GM18499 (cell line): Measurements from ENCODE around the gene A4GALT.
"Not testable (repeated sequence)": the region's sequence is repeated elsewhere in the genome, so short reads cannot be mapped to it uniquely, and the experiment has no call there.

Experiments used
- ATAC-seq: cut with Tn5 transposase; IDR thresholded peaks from one replicate; pipeline ENCODE4 v1.9.1; 2021; ENCODE audit warnings: moderate number of reproducible peaks; ENCODE audit not compliant: insufficient read depth, unreplicated experiment

A4GALT gene, protein sequence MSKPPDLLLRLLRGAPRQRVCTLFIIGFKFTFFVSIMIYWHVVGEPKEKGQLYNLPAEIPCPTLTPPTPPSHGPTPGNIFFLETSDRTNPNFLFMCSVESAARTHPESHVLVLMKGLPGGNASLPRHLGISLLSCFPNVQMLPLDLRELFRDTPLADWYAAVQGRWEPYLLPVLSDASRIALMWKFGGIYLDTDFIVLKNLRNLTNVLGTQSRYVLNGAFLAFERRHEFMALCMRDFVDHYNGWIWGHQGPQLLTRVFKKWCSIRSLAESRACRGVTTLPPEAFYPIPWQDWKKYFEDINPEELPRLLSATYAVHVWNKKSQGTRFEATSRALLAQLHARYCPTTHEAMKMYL

DNA sequence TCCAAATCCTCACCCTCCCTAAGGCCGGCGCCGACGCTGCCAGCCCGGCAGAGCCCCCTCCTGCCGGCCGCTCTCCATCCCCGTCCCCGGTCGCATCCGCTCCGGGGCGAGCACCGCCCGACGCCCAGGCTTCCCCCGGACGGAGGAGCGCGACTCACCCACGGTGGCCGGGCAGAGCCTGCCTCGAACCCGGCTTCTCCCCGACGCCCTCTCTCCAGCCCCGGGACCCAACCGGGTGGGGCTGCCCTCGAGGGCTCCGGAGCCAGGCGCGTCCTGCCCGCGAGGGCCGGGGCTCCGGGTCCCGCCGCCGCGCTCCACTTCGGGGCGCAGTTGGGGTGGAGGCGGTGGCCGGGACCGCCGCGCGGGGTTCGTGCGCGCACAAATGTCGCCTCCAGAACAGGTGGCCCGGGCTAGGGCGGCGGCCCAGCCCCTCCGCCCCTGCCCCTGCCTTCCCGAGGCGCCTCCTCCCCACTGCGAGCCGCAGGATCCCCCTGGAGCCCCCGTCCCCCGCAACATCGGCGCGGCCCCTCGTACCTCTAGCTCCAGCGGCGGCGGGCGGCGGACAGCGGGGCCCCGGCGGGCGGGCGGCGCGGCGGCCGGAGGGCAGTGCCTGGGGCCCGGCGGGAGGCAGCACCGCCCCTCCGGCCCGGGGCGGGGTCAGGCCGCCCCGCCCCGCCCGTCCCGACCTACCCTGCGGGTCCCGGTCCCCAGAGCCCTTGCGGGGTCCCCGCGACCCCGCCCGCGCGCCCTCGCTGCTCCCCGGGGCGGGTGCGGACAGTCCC lies at the start of gene A4GALT:
TSS of gene A4GALT (minus strand) at position 608 of the 782 bp plus-strand sequence. CDS start 26,919 bp downstream, outside the sequence.
- ATAC-seq, result no peak

DNA sequence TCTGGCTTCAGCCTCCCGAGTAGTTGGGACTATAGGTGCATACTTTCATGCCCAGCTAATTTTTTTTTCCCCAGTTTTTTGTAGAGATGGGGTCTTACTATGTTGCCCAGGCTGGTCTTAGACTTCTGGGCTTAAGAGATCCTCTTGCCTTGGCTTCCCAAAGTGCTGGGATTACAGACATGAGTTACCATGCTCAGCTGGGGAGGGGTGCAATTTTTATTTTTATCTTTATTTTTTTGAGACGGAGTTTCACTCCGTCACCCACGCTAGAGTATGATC lies 49.7 kb upstream of the A4GALT start:
- ATAC-seq, result no peak

DNA sequence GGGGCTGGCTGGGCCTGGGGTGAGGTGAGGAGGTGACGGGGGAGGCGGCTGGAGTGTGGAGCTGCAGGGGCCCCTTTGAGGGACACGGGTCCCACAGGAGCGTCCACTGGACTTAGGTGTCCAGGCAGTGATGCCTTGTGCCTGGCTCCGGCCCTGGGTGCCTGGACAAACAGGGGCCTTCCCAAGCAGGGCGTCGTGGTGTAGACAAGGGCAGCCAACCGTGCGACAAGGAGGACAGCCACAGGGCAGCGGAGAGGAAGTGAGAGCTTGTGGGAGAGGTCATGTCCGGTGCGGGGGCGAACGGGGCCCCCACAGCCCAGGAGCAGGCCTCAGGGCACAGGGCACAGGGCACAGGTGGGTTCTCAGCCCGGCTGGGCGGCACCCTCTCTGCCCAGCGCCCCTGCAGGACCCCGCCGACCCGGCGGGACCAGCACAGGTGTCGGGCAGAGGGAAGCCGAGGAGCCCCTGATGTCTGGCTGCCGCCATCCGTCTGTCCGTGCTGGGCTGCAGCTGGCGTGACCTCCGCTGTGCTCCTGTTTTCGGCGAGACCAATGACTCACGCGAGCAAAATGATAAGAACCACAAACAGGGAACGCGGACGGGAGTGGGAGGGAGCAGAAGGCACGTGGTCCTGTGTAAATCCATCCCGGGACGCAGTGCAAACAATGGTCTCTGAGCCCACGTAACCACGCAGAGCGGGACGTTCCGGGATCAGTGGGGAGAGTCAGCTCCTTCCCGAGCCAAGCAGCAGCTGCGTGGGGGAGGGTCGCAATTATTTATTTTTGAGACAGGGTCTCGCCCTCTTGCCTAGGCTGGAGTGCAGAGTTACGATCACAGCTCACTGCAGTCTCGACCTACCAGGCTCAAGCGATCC lies 49.1 kb upstream of the A4GALT start:
- ATAC-seq, result no peak

DNA sequence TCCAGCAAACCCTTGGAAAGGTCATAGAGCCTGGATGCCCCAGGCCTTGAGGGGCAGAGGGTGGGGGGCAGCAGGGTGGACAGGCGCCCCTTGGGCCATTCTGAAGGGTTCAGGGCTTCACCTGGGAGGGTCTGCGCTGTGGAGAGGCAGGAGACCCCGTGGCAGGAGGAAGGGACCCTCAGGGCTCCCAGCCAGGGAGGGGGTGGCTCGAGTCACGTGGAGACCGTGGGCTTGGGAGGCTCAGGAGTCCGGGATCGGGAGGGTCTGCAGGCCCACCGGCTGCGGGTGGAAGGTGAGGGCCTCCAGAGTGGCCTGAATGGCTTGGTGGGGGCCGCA lies 48.5 kb upstream of the A4GALT start:
- ATAC-seq, result no peak

DNA sequence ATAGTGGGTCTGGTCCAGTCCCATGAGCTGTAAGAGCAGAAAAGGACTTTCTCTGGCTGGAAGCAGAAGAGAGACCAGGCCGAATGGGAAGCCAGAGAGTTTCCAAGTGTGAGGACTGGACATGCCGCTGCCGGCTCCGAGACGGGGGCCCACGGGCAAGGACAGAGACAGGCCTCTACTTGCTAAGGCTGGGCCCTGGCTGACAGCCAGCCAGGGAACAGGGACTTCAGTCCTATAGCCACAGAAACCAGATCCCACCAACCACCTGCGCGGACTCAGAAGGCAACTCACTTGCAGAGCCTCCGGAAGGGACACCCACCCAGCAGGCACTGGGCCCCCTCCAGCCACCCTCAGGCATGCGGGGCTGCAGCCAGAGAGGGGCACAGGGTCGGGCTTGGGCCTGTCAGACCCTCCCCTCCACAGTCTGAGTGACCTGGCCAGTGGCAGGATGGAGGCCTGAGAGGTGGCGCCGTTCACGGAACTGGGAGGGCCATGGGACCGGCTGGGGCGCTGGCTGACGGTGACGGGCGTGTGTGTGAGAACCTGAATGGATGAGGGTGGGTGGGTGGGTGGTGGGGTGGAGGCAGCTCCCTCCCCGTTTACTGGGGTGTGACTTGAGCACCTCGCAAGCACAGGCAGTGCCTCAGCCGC lies 47.8 kb upstream of the A4GALT start:
- no peak for ATAC-seq

DNA sequence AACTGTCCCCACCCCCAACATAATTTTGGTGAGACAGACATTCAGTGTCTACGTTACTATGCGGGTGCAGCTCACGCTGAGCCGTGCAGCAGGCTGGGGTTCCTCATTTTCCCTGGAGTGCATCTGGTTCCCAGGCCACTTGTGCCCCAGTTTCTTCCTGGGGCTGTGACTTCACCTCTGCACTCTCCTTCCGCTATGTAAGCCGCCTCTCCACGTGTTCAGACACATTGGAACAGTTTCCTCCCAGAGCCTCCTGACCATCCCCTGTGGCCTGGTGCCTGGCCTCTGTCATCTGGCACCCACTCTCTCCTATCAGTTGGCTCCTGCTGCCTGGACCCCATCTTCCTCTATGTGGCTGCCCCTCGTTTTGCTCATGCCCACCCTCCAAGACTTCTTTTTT lies 46.2 kb upstream of the A4GALT start:
- no peak for ATAC-seq

DNA sequence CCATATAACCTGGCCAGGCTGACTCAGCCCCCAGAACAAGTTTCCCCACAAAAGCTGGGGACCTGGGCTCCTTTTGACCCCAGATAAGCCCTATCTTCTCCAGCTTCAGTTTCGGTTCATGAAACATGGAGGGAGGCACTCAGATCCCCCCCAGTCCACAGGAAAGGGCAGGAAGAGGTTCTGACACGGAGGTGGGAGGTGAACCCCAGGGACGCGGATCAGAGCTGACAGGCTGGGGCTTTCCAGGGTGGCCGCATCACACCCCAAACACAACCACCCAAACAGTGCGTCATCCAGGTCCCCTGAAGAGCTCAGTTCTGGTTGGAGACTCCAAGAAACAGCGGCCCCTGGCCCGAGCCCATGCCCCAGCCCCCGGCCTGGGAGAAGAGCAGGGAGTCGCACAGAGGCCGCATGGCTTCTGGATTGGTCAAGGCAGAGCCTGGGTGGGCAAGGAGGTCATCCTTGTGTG lies 44.3 kb upstream of the A4GALT start:
- no peak for ATAC-seq

DNA sequence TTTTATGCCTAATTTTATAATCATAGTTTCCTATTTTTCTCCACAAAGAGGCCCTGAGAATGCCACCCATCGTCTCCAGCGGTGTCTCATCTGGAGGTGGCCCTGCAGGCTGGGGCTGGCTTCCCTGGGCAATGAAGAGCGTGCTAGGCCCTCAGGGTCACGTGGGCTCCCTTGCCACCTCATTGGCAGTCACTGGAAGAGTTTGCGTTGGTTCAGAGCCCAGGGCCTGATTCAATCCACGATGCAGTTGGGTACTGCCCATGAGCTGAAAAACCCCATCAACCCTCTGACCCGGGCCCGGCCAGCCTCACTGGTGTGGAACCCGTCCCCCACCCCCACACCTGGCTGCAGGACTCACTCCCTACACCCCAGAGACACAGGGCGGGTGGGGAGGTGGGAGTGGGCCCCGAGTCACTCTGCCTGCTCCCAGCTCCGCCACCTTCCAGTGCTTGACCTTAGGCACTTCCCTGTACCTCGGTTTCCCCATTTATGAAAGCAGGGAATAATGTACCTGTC lies 43.4 kb upstream of the A4GALT start:
- no peak for ATAC-seq

DNA sequence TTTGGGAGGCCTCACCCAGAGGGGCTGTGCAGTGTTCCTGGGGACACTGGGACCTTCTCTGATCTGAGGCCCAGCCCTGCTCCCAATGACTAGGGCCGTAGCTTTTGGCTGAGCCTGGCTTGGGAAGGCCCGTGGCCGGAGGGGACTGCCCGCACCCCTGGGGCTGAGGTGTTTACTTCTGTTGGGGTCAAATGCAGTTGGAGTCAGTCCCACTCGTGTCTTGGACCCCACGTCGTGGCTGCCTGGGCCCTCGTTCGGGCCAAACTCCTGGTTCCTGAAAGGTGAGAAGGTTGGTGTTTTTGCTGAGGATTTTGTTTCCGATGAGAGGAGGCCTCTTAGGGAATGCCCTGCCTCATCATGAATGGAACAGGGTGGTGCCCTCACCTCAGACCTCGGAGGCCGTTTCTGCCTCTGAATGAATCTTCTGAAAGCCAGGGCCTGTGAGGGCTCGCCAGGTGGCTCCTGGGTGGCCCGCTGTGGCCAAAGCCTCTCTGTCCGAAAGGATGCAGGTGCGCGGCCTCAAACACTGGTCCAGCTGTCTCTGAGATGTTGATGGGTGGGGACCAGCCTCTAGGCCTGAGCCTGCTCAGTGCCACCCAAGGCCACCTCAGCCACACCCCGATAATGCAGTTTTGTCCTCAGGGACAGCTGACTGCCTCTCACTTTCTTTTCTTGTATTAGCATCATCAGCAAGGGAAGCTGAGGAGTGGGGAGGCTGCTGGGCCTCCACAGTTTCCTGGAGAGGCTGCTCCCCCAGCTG lies 40.3 kb upstream of the A4GALT start:
- no peak for ATAC-seq

DNA sequence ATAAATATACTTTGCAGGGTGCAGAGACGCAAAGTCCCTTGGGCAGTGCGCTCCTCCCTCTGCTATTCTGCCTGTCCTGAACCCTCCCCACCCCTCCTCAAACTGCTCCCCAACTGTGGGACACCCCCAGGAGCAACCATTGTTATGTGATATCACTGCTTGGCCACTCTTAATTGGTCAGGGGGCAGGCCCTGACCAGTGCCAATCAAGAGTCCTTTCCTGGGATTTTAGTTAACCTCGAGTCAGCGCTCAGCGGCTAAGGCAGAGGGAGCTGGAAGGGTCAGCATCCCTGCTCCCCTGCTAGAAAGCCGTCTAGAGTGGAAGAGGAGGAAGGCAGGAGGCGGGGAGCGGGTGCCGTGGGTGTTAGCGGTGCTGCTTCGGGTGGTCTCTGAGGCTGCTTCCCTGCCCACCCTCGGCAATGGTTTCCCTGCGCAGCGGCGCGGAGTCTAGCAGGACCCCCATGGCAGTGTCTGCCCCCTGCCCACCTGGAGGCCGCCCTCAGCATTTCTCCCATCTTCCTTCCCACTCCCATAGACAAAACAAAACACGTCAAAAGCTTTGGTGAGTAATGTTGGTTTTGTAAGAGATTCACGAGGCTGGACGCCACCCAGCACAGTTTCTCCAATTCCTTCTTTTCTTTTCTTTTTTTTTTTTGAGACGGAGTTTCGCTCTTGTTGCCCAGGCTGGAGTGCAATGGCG lies 38.4 kb upstream of the A4GALT start:
- no peak for ATAC-seq

DNA sequence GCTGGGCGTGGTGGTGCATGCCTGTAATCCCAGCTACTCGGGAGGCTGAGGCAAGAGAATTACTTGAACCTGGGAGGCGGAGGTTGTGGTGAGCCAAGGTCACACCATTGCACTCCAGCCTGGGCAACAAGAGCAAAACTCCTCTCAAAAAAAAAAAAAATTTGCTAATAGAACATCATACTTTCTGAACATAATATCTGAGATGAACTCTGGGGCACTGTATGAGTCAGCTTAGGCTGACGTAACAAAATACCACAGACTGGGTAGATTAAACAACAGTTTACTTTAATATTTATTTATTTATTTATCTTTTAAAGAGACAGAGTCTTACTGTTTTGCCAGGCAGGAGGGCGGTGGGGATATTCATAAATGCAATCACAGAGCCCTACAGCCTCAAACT lies 34.9 kb upstream of the A4GALT start:
- not testable (repeated sequence) for ATAC-seq

DNA sequence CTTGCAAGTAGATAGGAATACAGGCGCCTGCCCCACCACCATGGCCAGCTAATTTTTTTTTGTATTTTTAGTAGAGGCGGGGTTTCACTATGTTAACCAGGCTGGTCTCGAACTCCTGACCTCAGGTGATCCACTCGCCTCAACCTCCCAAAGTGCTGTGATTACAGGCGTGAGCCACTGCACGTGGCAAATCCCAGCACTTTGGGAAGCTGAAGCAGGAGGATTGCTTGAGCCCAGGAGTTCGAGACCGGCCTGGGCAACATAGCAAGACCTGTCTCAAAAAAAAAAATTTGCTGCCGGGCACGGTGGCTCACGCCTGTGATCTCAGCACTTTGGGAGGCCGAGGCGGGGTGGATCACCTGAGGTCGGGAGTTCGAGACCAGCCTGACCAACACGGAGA lies 34.5 kb upstream of the A4GALT start:
- ATAC-seq, result not testable (repeated sequence)

DNA sequence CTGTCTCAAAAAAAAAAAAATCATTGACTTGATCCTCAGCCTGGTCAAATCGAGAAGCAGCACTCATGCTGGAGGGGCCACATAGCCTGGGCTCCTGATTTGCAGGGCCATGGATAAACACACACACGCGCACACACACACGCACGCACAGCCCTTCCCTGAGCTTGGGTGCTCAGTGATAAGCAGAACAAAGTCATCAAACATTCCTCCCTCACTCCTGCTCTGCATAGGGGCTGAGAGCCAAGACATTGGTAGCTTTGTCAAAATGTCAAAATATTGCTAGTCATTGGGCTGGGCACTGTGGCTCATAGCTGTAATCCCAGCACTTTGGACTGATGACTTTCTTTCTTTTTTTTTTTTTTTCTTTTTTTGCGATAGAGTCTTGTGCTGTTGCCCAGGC lies 34.0 kb upstream of the A4GALT start:
- no peak for ATAC-seq

DNA sequence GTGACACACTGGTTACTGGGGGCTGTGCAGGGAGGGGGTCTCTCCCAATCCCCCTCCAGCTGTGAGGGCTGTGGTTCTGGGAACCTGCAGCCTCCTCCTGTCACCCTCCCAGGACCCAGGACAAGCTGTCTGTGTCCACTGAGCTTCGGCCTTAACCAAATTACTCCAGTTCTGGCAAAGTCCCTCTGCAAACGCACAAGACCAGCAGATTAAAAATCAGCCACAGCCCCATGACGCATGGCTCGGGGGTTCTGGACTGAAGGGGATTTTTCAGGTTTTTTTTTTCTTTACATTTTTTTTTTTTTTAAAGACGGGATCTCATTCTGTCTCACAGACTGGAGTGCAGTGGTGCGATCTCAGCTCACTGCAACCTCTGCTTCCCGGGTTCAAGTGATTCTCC lies 32.2 kb upstream of the A4GALT start:
- no peak for ATAC-seq

DNA sequence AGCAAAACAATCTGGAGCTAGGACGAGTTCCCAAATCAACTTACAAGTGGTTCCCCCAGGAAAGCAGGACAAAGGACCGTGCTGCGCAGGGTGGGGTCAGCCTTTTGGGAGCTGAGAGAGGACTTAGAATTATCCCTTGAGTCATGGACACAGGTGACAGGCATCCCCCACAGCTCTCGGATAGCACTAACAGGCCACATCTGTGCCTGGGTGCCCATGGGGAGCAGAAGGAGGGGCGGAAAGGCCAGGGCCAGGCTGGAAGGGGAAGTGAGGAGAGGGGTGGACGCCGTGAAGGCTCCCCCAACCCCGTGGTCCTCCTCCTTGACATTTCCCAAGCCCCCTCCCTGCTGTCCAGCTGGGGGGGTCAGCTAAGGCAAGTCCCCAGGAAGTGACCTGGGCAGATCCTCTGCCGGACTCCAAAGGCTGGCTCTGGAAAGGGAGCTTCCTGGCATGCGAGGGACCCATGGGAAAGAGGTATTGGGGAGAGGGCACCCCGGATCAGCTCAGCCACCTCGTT lies 31.6 kb upstream of the A4GALT start:
- no peak for ATAC-seq

DNA sequence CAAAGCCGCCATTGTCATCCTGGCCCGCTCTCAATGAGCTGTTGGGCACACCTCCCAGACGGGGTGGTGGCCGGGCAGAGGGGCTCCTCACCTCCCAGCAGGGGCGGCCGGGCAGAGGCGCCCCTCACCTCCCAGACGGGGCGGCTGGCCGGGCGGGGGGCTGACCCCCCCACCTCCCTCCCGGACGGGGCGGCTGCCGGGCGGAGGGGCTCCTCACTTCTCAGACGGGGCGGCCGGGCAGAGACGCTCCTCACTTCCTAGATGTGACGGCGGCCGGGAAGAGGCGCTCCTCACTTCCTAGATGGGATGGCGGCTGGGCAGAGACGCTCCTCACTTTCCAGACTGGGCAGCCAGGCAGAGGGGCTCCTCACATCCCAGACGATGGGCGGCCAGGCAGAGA lies 29.8 kb upstream of the A4GALT start:
- not testable (repeated sequence) for ATAC-seq

DNA sequence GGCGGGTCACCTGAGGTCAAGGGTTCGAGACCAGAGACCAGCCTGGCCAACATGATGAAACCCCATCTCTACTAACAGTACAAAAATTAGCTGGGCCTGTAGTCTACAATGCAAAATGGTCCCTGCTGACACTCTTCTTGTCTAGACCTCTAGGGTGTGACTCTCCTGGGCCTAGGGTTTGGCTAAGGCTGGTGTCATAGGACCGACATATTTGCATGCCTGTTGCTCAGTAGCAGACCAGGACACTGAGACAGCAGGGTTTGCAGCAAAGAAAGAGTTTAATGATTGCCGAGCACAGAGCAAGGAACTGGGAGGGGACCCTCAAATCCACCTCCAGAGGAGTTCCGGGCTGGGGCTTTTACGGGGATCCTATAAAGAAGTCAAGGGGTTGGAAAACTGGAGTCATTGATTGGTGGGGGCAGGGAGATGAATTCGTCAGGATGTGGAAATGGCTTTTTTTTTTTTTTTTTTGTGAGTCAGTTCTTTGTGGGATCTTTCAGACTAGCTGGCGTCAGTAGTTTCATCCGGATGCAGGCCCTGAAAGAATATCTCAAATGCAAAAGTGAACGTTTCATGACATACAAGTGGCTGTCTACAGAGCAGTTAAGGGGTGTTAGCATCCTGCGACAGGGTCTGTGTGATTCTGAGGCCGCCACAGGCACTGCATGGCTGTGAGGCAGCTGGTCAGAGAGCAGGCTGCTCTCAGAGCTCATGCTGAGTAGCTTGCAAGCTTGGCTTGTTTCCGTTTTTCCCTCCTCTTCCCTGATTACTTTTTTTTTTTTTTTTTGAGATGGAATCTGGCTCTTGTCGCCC lies 27.2 kb upstream of the A4GALT start:
- ATAC-seq, result no peak

DNA sequence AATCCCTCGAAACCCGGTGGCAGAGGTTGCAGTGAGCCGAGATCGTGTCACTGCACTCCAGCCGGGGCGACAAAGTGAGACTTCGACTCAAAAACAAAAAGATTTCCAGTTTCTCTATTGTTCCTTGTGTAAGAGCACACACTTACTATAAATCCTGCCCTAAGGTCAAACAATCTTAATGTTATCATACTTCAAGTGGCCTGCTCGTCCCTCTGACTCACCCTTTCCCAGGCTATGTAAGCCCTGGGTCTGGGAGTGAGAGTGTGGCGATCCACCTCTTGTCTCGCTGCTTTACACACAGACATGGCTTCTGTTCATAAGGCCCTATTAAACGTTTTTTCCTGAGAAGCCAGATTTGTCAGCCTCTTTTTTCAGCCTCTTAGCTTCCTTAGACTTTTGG lies 24.4 kb upstream of the A4GALT start:
- ATAC-seq, result no peak
